PC-3 (cell line): ENCODE results near the gene CCSER1. TPM values are rescaled to one million over a fixed set of nuclear protein-coding genes. Genes with fewer than 3 reads are reported as not detected.

Experiments
- ATAC-seq: fragments of 200-7000 bp; cut with Tn5 transposase; 2 replicates; pipeline ENCODE4 v1.9.1; 2020; ENCODE audit warnings: mild to moderate bottlenecking, moderate library complexity
- BruUV-seq: library from RNA; stranded (reverse); fragments of 400-500 nt; replicated peaks from 2 replicates; lab custom pipeline; 2021; lab: Mats Ljungman, UMichigan
- CTCF ChIA-PET: fragments of 300-600 bp; sonication (Branson Sonifier 250); formaldehyde crosslinking; loops from one replicate; lab custom pipeline; 2022; ENCODE audit warnings: antibody characterized with exemption; lab: Charles Lee
- POLR2A ChIA-PET: fragments of 300-600 bp; sonication (Branson Sonifier 250); formaldehyde crosslinking; loops from one replicate; lab custom pipeline; 2022; ENCODE audit warnings: antibody characterized with exemption; ENCODE audit not compliant: unreplicated experiment; lab: Charles Lee
- DNase-seq: peaks from one replicate; pipeline ENCODE4 v3.0.0-alpha.2; 2015
- H2AFZ ChIP-seq: fragments of 300-600 bp; sonication (generic); 2 replicates; pipeline ENCODE4 v1.6.0; 2016; ENCODE audit warnings: antibody characterized with exemption, low read length
- H3F3A ChIP-seq: fragments of 300-600 bp; sonication (generic); one replicate; pipeline ENCODE4 v1.6.0; 2017; ENCODE audit warnings: antibody characterized with exemption, low read length, control low read depth, mild to moderate bottlenecking; ENCODE audit not compliant: unreplicated experiment
- H3K27ac ChIP-seq: fragments of 300-600 bp; sonication (generic); 2 replicates; pipeline ENCODE4 v1.5.1; 2016; ENCODE audit warnings: mild to moderate bottlenecking, low read length
- H3K27me3 ChIP-seq: fragments of 300-600 bp; sonication (generic); 2 replicates; pipeline ENCODE4 v1.6.1; 2016; ENCODE audit warnings: low read length, mixed read lengths
- H3K36me3 ChIP-seq: fragments of 300-600 bp; sonication (generic); 2 replicates; pipeline ENCODE4 v1.6.1; 2016; ENCODE audit warnings: low read depth, mixed run types, low read length, mixed read lengths
- H3K4me1 ChIP-seq: fragments of 300-600 bp; sonication (generic); 2 replicates; pipeline ENCODE4 v1.5.1; 2016; ENCODE audit warnings: low read length; ENCODE audit not compliant: insufficient read depth
- H3K4me2 ChIP-seq: fragments of 300-600 bp; sonication (generic); 2 replicates; pipeline ENCODE4 v1.6.0; 2016; ENCODE audit warnings: low read length
- H3K4me3 ChIP-seq: fragments of 300-600 bp; sonication (generic); 2 replicates; pipeline ENCODE4 v1.5.1; 2016; ENCODE audit warnings: mild to moderate bottlenecking, low read length, mixed read lengths
- H3K79me2 ChIP-seq: fragments of 300-600 bp; sonication (generic); 2 replicates; pipeline ENCODE4 v1.6.1; 2017; ENCODE audit warnings: low read length, mixed read lengths
- H3K9ac ChIP-seq: fragments of 300-600 bp; sonication (generic); 2 replicates; pipeline ENCODE4 v1.6.0; 2016; ENCODE audit warnings: mild to moderate bottlenecking, low read length
- H3K9me2 ChIP-seq: fragments of 300-600 bp; sonication (generic); replicated peaks from 2 replicates; pipeline ENCODE4 v1.6.1; 2016; ENCODE audit warnings: mixed run types, low read length, mixed read lengths
- H3K9me3 ChIP-seq: fragments of 300-600 bp; sonication (generic); 2 replicates; pipeline ENCODE4 v1.6.1; 2016; ENCODE audit warnings: low read length, mixed read lengths
- H4K20me1 ChIP-seq: fragments of 300-600 bp; sonication (generic); 2 replicates; pipeline ENCODE4 v1.6.1; 2016; ENCODE audit warnings: low read length, mixed read lengths
- CTCF ChIP-seq: fragments of 300-600 bp; sonication (generic); conservative IDR thresholded peaks from 2 replicates; pipeline ENCODE4 v1.5.1; 2017; ENCODE audit warnings: antibody characterized with exemption, low read depth, mild to moderate bottlenecking, low read length
- EZH2 ChIP-seq: fragments of 300-600 bp; sonication (generic); IDR thresholded peaks from one replicate; pipeline ENCODE4 v1.6.1; 2017; ENCODE audit warnings: antibody characterized with exemption, mild to moderate bottlenecking, low read length; ENCODE audit not compliant: unreplicated experiment
- EZH2phosphoT487 ChIP-seq: fragments of 300-600 bp; sonication (generic); IDR thresholded peaks from 2 replicates; pipeline ENCODE4 v1.6.1; 2018; ENCODE audit warnings: mild to moderate bottlenecking, antibody characterized with exemption, low read length, borderline replicate concordance
- intact Hi-C: fragments of 100-400 bp; cut with micrococcal nuclease; formaldehyde crosslinking; loops from 2 replicates; pipeline ENCODE4 v1.9.0; 2023
- total RNA-seq: library from RNA; depleted of rRNA; stranded (reverse); fragments of >200 nt; gene quantifications from 2 replicates; pipeline ENCODE4 v1.2.3, GENCODE V29; 2014

The CCSER1 gene
- total RNA-seq, 1 experiment from 2014 or later = 6.0 TPM

DNA sequence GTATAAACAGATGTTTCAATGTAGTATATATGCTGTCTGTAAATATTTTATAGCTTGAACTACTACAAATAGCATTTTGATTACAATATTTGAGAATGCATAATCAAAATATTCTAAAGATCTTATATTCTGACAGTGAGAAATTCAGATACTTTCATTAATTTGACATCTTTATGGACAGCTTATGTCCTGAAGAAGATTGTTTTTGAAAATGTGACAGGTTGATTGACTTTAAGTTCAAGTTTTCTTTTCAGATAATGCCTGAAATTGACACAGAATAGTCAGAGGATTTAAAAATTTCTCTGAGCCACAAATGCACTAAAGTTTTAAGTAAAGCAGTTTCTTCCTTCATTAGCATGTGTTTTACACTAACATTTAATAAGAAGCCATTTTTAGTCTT, 799.8 kb downstream of the CCSER1 start:
- POLR2A ChIA-PET = no interaction called here
- Histone ChIP-seq H3K27ac (no peak overlapping the region), H3K4me3 (no peak overlapping the region), H3F3A (no peaks in the 10 kb centered on the region), H3K36me3 (no peaks in the 10 kb centered on the region), H2AFZ (no peak overlapping the region), H3K27me3 (no peaks in the 10 kb centered on the region), H3K9me3 (no peaks in the 10 kb centered on the region), H3K4me1 (no peaks in the 10 kb centered on the region), H3K4me2 (no peak overlapping the region), H3K9me2 (no peaks in the 10 kb centered on the region), H4K20me1 (no peaks in the 10 kb centered on the region), H3K9ac (no peak overlapping the region), H3K79me2 (no peaks in the 10 kb centered on the region)
- intact Hi-C loops = no loop called here
- CTCF ChIA-PET = no interaction called here
- no TSS peak for BruUV-seq
- ATAC-seq (no peak), DNase-seq (no peak)
- TF ChIP-seq EZH2phosphoT487 = no peak
- no peak for TF ChIP-seq EZH2

DNA sequence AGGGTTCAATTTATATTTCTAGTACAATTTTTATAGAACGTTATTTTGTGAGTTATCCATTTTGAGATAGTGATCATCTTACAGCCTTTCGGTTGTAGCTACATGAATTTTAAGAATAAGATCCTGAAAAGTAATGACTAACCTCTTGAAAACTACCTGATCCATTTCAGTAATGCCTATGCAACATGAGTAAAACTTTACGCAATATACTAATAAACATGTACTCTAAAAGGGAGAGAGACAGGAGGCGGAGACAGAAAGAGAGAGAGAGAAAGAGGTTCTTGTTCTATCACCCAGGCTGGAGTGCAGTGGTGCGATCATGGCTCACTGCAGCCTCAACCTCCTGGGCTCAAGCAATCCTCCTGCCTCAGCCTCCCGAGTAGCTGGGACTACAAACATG, 816.1 kb downstream of the CCSER1 start:
- H3K9me2 ChIP-seq = no peaks in the 10 kb centered on the region
- no peak overlapping the region for H3K4me3 ChIP-seq
- ChIA-PET CTCF (no interaction called here), POLR2A (no interaction called here)
- no peaks in the 10 kb centered on the region for H3K36me3 ChIP-seq
- H3K27ac ChIP-seq = no peak overlapping the region
- H3K4me1 ChIP-seq = peaks cover 5% of the 10 kb centered on the region
- no peak for ATAC-seq
- H3F3A ChIP-seq = no peaks in the 10 kb centered on the region
- H3K79me2 ChIP-seq = no peaks in the 10 kb centered on the region
- no peaks in the 10 kb centered on the region for H3K27me3 ChIP-seq
- no peaks in the 10 kb centered on the region for H4K20me1 ChIP-seq
- no TSS peak for BruUV-seq
- H3K9me3 ChIP-seq = no peaks in the 10 kb centered on the region
- H3K9ac ChIP-seq = no peak overlapping the region
- intact Hi-C loops = no loop called here
- H2AFZ ChIP-seq = no peak overlapping the region
- peak; percentile 40 for DNase-seq
- H3K4me2 ChIP-seq = no peak overlapping the region
- TF ChIP-seq CTCF = no peak
- TF ChIP-seq EZH2phosphoT487 = no peak

DNA sequence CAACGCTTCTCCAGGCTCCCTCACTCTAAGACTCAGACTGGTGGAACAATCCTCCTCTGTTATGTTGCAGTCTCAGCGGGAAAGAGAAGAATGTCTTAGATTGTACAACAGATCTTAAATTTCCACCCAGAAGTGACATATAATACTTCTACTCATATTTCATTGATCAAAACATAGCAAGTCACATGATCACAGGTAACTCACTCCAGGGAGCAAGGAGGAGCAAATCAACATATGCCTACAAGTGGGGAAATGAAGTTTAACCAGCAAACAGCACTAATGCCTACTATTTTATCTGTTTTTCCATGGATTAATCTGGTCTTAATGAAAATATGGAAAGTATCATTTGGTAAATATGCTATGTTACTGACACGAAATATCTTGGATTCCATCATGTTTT, 819.8 kb downstream of the CCSER1 start:
- CTCF ChIA-PET = no interaction called here
- no TSS peak for BruUV-seq
- POLR2A ChIA-PET = no interaction called here
- DNase-seq (peak; percentile 24), ATAC-seq (no peak)
- no peak overlapping the region for H3K4me3 ChIP-seq
- no peaks in the 10 kb centered on the region for H3F3A ChIP-seq
- H3K79me2 ChIP-seq = no peaks in the 10 kb centered on the region
- peaks cover 26% of the 10 kb centered on the region for H3K4me1 ChIP-seq
- H2AFZ ChIP-seq = no peak overlapping the region
- H3K27me3 ChIP-seq = no peaks in the 10 kb centered on the region
- no peak overlapping the region for H3K27ac ChIP-seq
- no peak overlapping the region for H3K4me2 ChIP-seq
- no peaks in the 10 kb centered on the region for H4K20me1 ChIP-seq
- no peaks in the 10 kb centered on the region for H3K9me2 ChIP-seq
- no peaks in the 10 kb centered on the region for H3K36me3 ChIP-seq
- no peaks in the 10 kb centered on the region for H3K9me3 ChIP-seq
- intact Hi-C loops = no loop called here
- H3K9ac ChIP-seq = no peak overlapping the region
- TF ChIP-seq EZH2phosphoT487 (no peak), EZH2 (no peak)

DNA sequence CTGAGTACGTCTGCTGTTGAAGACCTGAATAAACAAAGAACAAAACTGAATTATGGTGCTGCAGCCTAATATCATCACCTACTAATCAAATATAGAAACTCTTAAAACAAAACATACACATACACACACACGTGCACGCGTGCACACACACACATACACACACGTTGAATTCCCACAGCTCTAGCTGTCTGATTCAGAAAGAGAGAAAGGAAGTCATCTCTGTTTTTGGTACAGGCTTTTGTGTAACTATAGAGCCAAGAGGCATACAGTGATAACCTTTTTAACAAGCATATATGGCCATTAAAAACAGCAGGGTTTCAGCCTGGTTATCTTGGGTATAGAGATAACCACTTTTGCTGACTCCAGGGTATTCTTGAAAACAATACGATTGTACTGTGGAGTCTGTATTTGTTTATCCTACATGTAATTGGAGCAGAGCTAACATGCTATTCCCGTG, 823.2 kb downstream of the CCSER1 start:
- no peaks in the 10 kb centered on the region for H3K9me2 ChIP-seq
- peak overlapping the region; percentile 46; the same call in 1 of the 2 replicates for H3K4me3 ChIP-seq
- POLR2A ChIA-PET = no interaction called here
- CTCF ChIA-PET = no interaction called here
- H3K79me2 ChIP-seq = no peaks in the 10 kb centered on the region
- peak overlapping the region; percentile 23; the same call in 1 of the 2 replicates for H3K9ac ChIP-seq
- no TSS peak for BruUV-seq
- peaks cover 29% of the 10 kb centered on the region for H3K4me1 ChIP-seq
- TF ChIP-seq CTCF (no peak), EZH2phosphoT487 (no peak), EZH2 (no peak)
- DNase-seq = peak; percentile 8
- H3K36me3 ChIP-seq = no peaks in the 10 kb centered on the region
- ATAC-seq = peak; percentile 47
- H3K27ac ChIP-seq = peak overlapping the region; percentile 74
- peak overlapping the region; percentile 58 for H2AFZ ChIP-seq
- no peaks in the 10 kb centered on the region for H3F3A ChIP-seq
- no peaks in the 10 kb centered on the region for H3K27me3 ChIP-seq
- intact Hi-C loops = loop anchor here (10.0 kb wide), 3 partner anchors 94 to 536 kb away; no protein-coding TSS in a partner anchor
- peak overlapping the region; percentile 75 for H3K4me2 ChIP-seq
- H4K20me1 ChIP-seq = no peaks in the 10 kb centered on the region
- H3K9me3 ChIP-seq = no peaks in the 10 kb centered on the region
